ENCODE results near the gene FAIM2. TPM values are rescaled to one million over a fixed set of nuclear protein-coding genes. Genes with fewer than 3 reads are reported as not detected.

FAIM2 gene
- total and polyA plus RNA-seq, 9 of the 15 experiments (the other 6 are each of a cell fraction or from before 2014, with no cell fraction given) = 0.01 to 0.10 TPM; not detected in 7

- TF ChIP-seq PKNOX1 (IDR thresholded peaks at IDR 0.05) (peak; percentile 97), NCOR1 (IDR thresholded peaks at IDR 0.05) (no peak), L3MBTL2 (IDR thresholded peaks at IDR 0.05) (peak; percentile 74), HDAC2 (IDR thresholded peaks at IDR 0.05) (peak; percentile 45; the same call in 1 of the 2 replicates), CLOCK (CRISPR knock-in tag; IDR thresholded peaks at IDR 0.05; ENCODE audit: borderline replicate concordance) (no peak), XRCC3 (IDR thresholded peaks at IDR 0.05) (no peak), ATF6 (CRISPR knock-in tag; IDR thresholded peaks at IDR 0.05) (peak; percentile 78; the same call in 1 of the 2 replicates), COPS2 (conservative IDR thresholded peaks at IDR 0.05) (no peak), TSC22D4 (tag; IDR thresholded peaks at IDR 0.05) (no peak), MYC (IDR thresholded peaks at IDR 0.05; ENCODE audit: low read depth, low read length) (peak; percentile 71), MYC (CRISPR knock-in tag; IDR thresholded peaks at IDR 0.05; ENCODE audit: borderline replicate concordance, low read depth) (no peak), HCFC1 (IDR thresholded peaks at IDR 0.05; ENCODE audit: low read depth, low read length) (peak; percentile 69), ESRRA (IDR thresholded peaks at IDR 0.05; ENCODE audit: borderline replicate concordance, low read depth) (peak; percentile 61; the same call in 1 of the 2 replicates)
- TF ChIP-seq, protein P1, sequence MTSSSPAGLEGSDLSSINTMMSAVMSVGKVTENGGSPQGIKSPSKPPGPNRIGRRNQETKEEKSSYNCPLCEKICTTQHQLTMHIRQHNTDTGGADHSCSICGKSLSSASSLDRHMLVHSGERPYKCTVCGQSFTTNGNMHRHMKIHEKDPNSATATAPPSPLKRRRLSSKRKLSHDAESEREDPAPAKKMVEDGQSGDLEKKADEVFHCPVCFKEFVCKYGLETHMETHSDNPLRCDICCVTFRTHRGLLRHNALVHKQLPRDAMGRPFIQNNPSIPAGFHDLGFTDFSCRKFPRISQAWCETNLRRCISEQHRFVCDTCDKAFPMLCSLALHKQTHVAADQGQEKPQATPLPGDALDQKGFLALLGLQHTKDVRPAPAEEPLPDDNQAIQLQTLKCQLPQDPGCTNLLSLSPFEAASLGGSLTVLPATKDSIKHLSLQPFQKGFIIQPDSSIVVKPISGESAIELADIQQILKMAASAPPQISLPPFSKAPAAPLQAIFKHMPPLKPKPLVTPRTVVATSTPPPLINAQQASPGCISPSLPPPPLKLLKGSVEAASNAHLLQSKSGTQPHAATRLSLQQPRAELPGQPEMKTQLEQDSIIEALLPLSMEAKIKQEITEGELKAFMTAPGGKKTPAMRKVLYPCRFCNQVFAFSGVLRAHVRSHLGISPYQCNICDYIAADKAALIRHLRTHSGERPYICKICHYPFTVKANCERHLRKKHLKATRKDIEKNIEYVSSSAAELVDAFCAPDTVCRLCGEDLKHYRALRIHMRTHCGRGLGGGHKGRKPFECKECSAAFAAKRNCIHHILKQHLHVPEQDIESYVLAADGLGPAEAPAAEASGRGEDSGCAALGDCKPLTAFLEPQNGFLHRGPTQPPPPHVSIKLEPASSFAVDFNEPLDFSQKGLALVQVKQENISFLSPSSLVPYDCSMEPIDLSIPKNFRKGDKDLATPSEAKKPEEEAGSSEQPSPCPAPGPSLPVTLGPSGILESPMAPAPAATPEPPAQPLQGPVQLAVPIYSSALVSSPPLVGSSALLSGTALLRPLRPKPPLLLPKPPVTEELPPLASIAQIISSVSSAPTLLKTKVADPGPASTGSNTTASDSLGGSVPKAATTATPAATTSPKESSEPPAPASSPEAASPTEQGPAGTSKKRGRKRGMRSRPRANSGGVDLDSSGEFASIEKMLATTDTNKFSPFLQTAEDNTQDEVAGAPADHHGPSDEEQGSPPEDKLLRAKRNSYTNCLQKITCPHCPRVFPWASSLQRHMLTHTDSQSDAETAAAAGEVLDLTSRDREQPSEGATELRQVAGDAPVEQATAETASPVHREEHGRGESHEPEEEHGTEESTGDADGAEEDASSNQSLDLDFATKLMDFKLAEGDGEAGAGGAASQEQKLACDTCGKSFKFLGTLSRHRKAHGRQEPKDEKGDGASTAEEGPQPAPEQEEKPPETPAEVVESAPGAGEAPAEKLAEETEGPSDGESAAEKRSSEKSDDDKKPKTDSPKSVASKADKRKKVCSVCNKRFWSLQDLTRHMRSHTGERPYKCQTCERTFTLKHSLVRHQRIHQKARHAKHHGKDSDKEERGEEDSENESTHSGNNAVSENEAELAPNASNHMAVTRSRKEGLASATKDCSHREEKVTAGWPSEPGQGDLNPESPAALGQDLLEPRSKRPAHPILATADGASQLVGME (CRISPR knock-in tag; IDR thresholded peaks at IDR 0.05) = no peak
These were observed 61.0 kb downstream of the FAIM2 start, which contains the start of gene BCDIN3D (continued) for GRCh38 chr12:49842519-49843352.
